GM19240 (cell line): Measurements from ENCODE around the gene JCHAIN.
"Not testable (repeated sequence)": the region's sequence is repeated elsewhere in the genome, so short reads cannot be mapped to it uniquely, and the experiment has no call there.

Experiments used
- DNase-seq: peaks from one replicate; pipeline ENCODE4 v3.0.0; 2011; ENCODE audit warnings: low spot score; ENCODE audit not compliant: insufficient read length

The JCHAIN gene

GRCh38 chr4:70688795-70689231 lies 22.5 kb upstream of the JCHAIN start:
- DNase-seq: no peak

GRCh38 chr4:70687821-70688794 lies 21.8 kb upstream of the JCHAIN start, which contains the start of gene UTP3:
Gene UTP3 (plus strand): TSS chr4:70688532. CDS start chr4:70688678, 146 bp downstream.
- DNase-seq: peak; percentile 57

- DNase-seq: no peak
These were observed 21.1 kb upstream of the JCHAIN start for GRCh38 chr4:70687392-70687791.

DNA sequence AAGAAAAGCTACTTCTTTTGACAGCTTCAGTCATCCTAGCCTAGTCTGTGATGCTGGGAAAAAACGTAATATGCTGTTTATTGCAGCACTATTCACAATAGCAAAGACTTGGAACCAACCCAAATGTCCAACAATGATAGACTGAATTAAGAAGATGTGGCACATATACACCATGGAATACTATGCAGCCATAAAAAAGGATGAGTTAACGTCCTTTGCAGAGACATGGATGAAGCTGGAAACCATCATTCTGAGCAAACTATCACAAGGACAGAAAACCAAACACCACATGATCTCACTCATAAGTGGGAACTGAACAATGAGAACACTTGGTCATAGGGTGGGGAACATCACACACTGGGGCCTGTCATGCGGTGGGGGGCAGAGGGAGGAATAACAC lies 15.8 kb upstream of the JCHAIN start:
- not testable (repeated sequence) for DNase-seq

DNA sequence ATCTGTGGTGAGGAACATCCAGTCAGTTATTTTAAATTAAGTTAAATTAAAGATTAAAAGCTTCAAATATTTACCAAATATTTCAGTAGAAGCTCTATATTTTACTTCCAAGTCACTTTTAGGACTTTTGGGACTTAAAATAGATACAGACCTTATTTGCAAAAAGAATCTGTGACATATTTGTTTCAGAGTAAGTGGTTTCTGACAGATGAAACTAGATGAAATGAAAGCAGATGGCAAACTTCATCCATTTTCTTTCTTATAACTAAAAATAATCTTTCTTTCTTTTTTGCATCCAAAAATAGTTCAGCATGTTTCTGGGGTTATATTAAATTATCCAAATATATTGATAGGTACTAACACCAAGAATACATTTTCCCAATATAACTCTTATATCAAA lies 15.4 kb upstream of the JCHAIN start:
- no peak for DNase-seq

- no peak for DNase-seq
These were observed 14.6 kb upstream of the JCHAIN start for GRCh38 chr4:70680934-70681333.

DNA sequence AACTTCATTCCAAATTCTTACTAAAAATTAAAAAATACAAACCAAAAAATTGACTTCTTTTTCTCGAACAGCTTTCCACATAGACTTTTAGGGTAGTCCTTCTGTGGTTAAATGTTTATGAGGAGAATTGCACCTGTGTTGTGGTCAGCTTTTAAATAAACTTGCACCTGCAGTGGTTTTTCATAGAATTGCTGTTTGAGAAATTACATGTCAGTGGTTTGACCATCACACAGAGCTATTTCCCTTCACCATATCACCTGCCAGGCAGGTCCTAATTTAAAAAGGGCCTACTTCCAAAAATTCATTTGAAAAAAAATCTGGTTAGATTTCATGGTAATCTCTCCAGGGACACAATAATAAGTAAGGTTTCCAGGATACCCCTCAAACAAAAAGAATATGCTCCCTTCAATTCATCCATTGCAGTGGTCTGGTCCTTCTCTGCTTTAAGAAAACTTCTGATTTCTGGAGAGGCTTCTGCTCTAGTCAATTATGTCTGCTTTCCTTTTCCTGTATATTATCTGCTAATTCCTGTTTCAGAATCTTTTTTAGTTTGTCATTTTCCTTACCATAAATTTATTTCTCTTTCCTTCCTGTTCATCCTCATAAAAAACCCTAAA lies 12.2 kb upstream of the JCHAIN start:
- DNase-seq: no peak

GRCh38 chr4:70676554-70677090 lies 10.3 kb upstream of the JCHAIN start:
- DNase-seq: no peak

- DNase-seq: no peak
These were observed 8.4 kb upstream of the JCHAIN start for GRCh38 chr4:70674731-70675130.

GRCh38 chr4:70674191-70674590 lies 7.9 kb upstream of the JCHAIN start:
- DNase-seq: no peak

- DNase-seq: no peak
These were observed 4.8 kb upstream of the JCHAIN start for GRCh38 chr4:70671091-70671490.

- no peak for DNase-seq
These were observed 4.2 kb upstream of the JCHAIN start for GRCh38 chr4:70670332-70671014.

DNA sequence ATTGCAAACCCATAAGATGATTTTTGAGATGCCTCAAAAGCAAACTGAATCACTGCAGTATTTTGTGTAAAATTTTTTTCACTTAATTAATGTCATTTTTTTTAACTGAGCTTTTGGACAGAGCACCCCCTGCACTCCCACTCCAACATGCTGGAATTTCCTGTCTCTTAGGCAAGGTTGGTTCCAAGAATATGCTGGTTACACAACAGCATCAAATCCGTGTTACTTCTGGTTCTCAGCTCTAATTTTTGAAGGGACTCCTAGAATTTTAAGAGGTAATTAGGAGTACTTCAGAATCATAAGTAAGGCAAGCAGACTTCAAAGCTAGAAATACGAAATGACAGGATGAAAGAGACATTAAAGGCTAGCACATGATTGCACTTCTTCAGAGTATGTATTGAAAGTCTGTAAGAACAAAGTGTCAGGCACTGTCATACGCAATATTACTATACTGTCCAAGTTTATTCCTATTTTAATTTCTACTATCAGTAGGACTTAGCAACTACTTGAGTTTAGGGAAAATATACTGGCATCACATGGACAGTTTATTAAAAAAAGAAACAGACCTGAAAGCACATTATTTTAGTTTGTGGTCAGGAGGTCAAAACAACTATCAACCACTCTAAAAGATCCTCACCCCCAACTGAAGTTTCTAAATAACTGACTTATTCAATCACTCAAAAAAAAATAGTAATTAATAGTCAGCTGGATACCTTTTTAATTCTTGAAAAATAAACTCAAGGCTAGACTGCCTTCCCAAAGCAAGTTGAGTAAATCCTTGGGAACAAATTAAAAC lies 1.6 kb upstream of the JCHAIN start:
- DNase-seq: no peak

DNA sequence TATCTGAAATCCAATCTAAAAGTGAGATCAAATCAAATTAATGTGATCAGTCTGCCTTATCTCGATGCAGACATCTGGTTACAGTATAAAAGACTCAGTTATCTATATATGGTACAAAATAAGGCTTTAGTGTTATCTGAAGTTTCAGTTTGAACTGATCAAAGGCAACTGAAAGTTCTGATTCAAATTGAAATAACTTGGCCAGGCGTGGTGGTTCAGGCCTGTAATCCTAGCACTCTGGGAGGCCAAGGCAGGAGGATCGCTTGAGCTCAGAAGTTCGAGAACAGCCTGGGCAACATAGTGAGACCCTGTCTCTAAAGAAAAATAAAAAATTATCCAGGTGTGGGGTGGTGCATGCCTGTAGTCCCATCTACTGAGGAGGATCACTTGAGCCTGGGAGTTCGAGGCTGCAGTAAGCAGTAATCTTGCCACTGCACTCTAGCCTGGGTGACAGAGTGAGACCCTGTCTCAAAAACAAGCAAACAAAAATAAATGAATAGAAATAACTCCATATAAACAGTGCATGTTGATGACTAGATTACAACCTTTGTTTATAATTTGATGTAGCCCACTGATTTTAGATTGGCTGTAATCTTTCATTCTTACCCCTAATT lies 4.9 kb downstream of the JCHAIN start:
- not testable (repeated sequence) for DNase-seq

GRCh38 chr4:70660106-70660505 lies 6.2 kb downstream of the JCHAIN start:
- no peak for DNase-seq

GRCh38 chr4:70658418-70658817 lies 7.9 kb downstream of the JCHAIN start:
- no peak for DNase-seq

GRCh38 chr4:70657326-70657725 lies 9.0 kb downstream of the JCHAIN start:
- no peak for DNase-seq

DNA sequence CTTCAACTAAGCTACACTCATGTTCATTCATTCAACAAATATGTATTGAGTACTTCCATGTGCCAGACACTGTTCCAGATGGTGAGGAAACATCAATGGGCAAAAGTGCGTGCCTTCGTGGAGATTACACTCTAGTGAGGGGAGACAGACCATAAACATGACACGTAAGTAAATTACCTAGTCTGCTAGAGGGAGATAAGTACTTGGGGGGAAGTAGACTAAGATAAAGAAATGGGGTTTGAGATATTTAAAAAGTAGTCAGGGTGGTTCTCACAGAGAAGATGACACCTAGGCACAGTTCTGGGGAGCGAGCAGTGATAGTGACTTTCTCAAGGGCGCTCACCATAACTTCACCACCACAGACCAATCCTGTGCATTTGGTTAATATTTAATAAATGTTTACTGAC lies 11.7 kb downstream of the JCHAIN start:
- no peak for DNase-seq

- no peak for DNase-seq
These were observed 14.3 kb downstream of the JCHAIN start for GRCh38 chr4:70651864-70652506.

DNA sequence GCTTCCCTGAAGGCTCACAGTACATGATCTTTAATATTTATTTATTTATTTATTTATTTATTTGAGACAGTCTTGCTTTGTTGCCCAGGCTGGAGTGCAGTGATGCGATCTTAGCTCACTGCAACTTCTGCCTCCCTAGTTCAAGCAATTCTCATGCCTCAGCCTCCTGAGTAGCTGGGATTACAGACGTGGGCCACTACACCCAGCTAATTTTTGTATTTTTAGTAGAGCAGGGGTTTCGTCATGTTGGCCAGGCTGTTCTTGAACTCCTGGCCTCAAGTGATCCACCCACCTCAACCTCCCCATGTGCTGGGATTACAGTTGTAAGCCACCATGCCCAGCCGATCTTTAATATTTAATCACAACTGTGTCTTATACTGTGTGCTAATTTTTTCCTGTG lies 15.6 kb downstream of the JCHAIN start:
- not testable (repeated sequence) for DNase-seq
